GM23338 (cell line): Measurements from ENCODE around the gene DLGAP3. TPM values are rescaled to one million over a fixed set of nuclear protein-coding genes. Genes with fewer than 3 reads are reported as not detected.

Experiments
- ATAC-seq: fragments of 200-7000 bp; cut with Tn5 transposase; 3 replicates; pipeline ENCODE4 v1.9.1; 2020
- DNase-seq: peaks from one replicate; pipeline ENCODE4 v3.0.0-alpha.2; 2015; ENCODE audit warnings: low spot score
- H2AFZ ChIP-seq: fragments of 200-600 bp; sonication (generic); 2 replicates; pipeline ENCODE4 v1.8.0; 2016; ENCODE audit warnings: antibody characterized with exemption, mild to moderate bottlenecking, moderate library complexity
- H3F3A ChIP-seq: fragments of 200-600 bp; sonication (generic); replicated peaks from 2 replicates; pipeline ENCODE4 v1.8.0; 2017; ENCODE audit warnings: antibody characterized with exemption, mixed run types, low read depth
- H3K27ac ChIP-seq: fragments of 200-600 bp; sonication (generic); 2 replicates; pipeline ENCODE4 v1.6.1; 2016; ENCODE audit warnings: low read depth
- H3K27me3 ChIP-seq: fragments of 200-600 bp; sonication (generic); 2 replicates; pipeline ENCODE4 v1.8.0; 2016; ENCODE audit warnings: mild to moderate bottlenecking, mixed run types, moderate library complexity; ENCODE audit not compliant: insufficient read depth
- H3K36me3 ChIP-seq: fragments of 200-600 bp; sonication (generic); 2 replicates; pipeline ENCODE4 v1.8.0; 2016; ENCODE audit warnings: mild to moderate bottlenecking; ENCODE audit not compliant: insufficient read depth
- H3K4me1 ChIP-seq: fragments of 200-600 bp; sonication (generic); 2 replicates; pipeline ENCODE4 v1.8.0; 2016; ENCODE audit warnings: mild to moderate bottlenecking, moderate library complexity; ENCODE audit not compliant: insufficient read depth
- H3K4me2 ChIP-seq: fragments of 200-600 bp; sonication (generic); 2 replicates; pipeline ENCODE4 v1.7.1; 2017; ENCODE audit warnings: mixed run types
- H3K4me3 ChIP-seq: fragments of 200-600 bp; sonication (generic); 2 replicates; pipeline ENCODE4 v1.6.1; 2016; ENCODE audit warnings: mixed run types
- H3K79me2 ChIP-seq: fragments of 200-600 bp; sonication (generic); replicated peaks from 2 replicates; pipeline ENCODE4 v1.8.0; 2017; ENCODE audit warnings: mild to moderate bottlenecking; ENCODE audit not compliant: insufficient read depth
- H3K9me2 ChIP-seq: fragments of 200-600 bp; sonication (generic); 2 replicates; pipeline ENCODE4 v1.8.0; 2017; ENCODE audit not compliant: insufficient read depth
- H4K20me1 ChIP-seq: fragments of 200-600 bp; sonication (generic); replicated peaks from 2 replicates; pipeline ENCODE4 v1.8.0; 2017; ENCODE audit warnings: mild to moderate bottlenecking; ENCODE audit not compliant: insufficient read depth
- H3K27ac Mint-ChIP-seq: 2 replicates; pipeline ENCODE4 v1.8.0; 2020; ENCODE audit warnings: inconsistent platforms, mild to moderate bottlenecking, moderate library complexity, mixed read lengths
- H3K27me3 Mint-ChIP-seq: 3 replicates; pipeline ENCODE4 v1.8.0; 2022; ENCODE audit warnings: low read depth, mild to moderate bottlenecking, moderate library complexity, mixed read lengths, inconsistent platforms; ENCODE audit not compliant: insufficient read depth, poor library complexity
- H3K36me3 Mint-ChIP-seq: 3 replicates; pipeline ENCODE4 v1.8.0; 2021; ENCODE audit warnings: low read depth, mild to moderate bottlenecking, inconsistent platforms, moderate library complexity, mixed read lengths
- H3K4me1 Mint-ChIP-seq: 3 replicates; pipeline ENCODE4 v1.8.0; 2020; ENCODE audit warnings: mild to moderate bottlenecking, inconsistent platforms, mixed read lengths
- H3K4me3 Mint-ChIP-seq: 3 replicates; pipeline ENCODE4 v1.8.0; 2021; ENCODE audit warnings: moderate library complexity, mild to moderate bottlenecking, inconsistent platforms, mixed read lengths
- H3K9me3 Mint-ChIP-seq: 3 replicates; pipeline ENCODE4 v1.8.0; 2020; ENCODE audit warnings: moderate library complexity, mild to moderate bottlenecking, inconsistent platforms, mixed read lengths
- CREB1 ChIP-seq: fragments of 250-450 bp; sonication (Bioruptor Pico); IDR thresholded peaks from 2 replicates; pipeline ENCODE4 v1.5.0; 2020; ENCODE audit warnings: low read depth, mild to moderate bottlenecking, moderate library complexity
- CTCF ChIP-seq, 2 experiments: fragments of 200-600 bp in 1 of 2; sonication (generic) in 1 of 2; conservative IDR thresholded peaks; 2 replicates each; pipeline versions ENCODE4 v1.5.1 to v1.6.1; 2016 to 2017; ENCODE audit warnings: antibody characterized with exemption in 2 of 2, low read depth in 2 of 2, mild to moderate bottlenecking in 2 of 2, moderate library complexity in 1 of 2
- EZH2 ChIP-seq: fragments of 200-600 bp; sonication (generic); IDR thresholded peaks from one replicate; pipeline ENCODE4 v1.8.0; 2017; ENCODE audit warnings: antibody characterized with exemption, mild to moderate bottlenecking, low read depth; ENCODE audit not compliant: unreplicated experiment
- EZH2phosphoT487 ChIP-seq: fragments of 200-600 bp; sonication (generic); IDR thresholded peaks from one replicate; pipeline ENCODE4 v1.8.1; 2018; ENCODE audit warnings: antibody characterized with exemption; ENCODE audit not compliant: unreplicated experiment
- JUNB ChIP-seq: IDR thresholded peaks from one replicate; pipeline ENCODE4 v1.6.1; 2016; ENCODE audit warnings: antibody characterized with exemption; ENCODE audit not compliant: unreplicated experiment
- NANOG ChIP-seq: IDR thresholded peaks from 2 replicates; pipeline ENCODE4 v1.6.1; 2016; ENCODE audit warnings: antibody characterized with exemption, borderline replicate concordance
- REST ChIP-seq: IDR thresholded peaks from one replicate; pipeline ENCODE4 v1.6.1; 2018; ENCODE audit warnings: antibody characterized with exemption; ENCODE audit not compliant: unreplicated experiment
- STAT1 ChIP-seq: IDR thresholded peaks from one replicate; pipeline ENCODE4 v1.6.1; 2016; ENCODE audit warnings: antibody characterized with exemption; ENCODE audit not compliant: unreplicated experiment
- ZNF114 ChIP-seq: fragments of 250-450 bp; sonication (Bioruptor Pico); IDR thresholded peaks from 2 replicates; pipeline ENCODE4 v1.5.0; 2020; ENCODE audit warnings: mild to moderate bottlenecking, moderate library complexity
- ZNF331 ChIP-seq: fragments of 250-450 bp; sonication (Bioruptor Pico); IDR thresholded peaks from 2 replicates; pipeline ENCODE4 v1.5.0; 2020; ENCODE audit warnings: low read depth, mild to moderate bottlenecking, moderate library complexity
- polyA plus RNA-seq: library from polyadenylated mRNA; unstranded; fragments of >200 nt; fragmentation: Nextera tagmentation; extraction: Ambion mirVana; gene quantifications from 2 replicates; pipeline ENCODE4 v1.2.1, GENCODE V29; 2016
- total RNA-seq: library from RNA; depleted of rRNA; stranded (reverse); fragments of >200 nt; shearing (Covaris generic); gene quantifications from 2 replicates; pipeline ENCODE4 v1.2.3, GENCODE V29; 2014
- TF ChIP-seq, protein P1 (sequence below): fragments of 250-450 bp; sonication (Bioruptor Pico); IDR thresholded peaks from 2 replicates; pipeline ENCODE4 v1.5.0; 2020; ENCODE audit warnings: mild to moderate bottlenecking, moderate library complexity
- TF ChIP-seq, protein P2 (sequence below): IDR thresholded peaks from 2 replicates; pipeline ENCODE4 v1.6.1; 2016; ENCODE audit warnings: antibody characterized with exemption

Gene DLGAP3
- total and polyA plus RNA-seq, 2 experiments from 2014 or later, result 7.1 to 13.7 TPM

GRCh38 chr1:34915521-34915920 lies 13.9 kb downstream of the DLGAP3 start:
- Mint-ChIP-seq H3K36me3 (no peaks in the 10 kb centered on the region), H3K4me3 (no peak overlapping the region), H3K9me3 (no peaks in the 10 kb centered on the region), H3K27ac (no peak overlapping the region), H3K27me3 (peaks cover 9% of the 10 kb centered on the region), H3K4me1 (peaks cover 15% of the 10 kb centered on the region)
- Histone ChIP-seq H3K27ac (no peak overlapping the region), H4K20me1 (no peaks in the 10 kb centered on the region), H3K4me2 (no peak overlapping the region), H3K79me2 (no peaks in the 10 kb centered on the region), H3K4me1 (peaks cover 24% of the 10 kb centered on the region; the same call in 1 of the 2 replicates), H3K4me3 (no peak overlapping the region), H2AFZ (no peak overlapping the region), H3F3A (no peaks in the 10 kb centered on the region), H3K36me3 (no peaks in the 10 kb centered on the region), H3K27me3 (no peaks in the 10 kb centered on the region), H3K9me2 (no peaks in the 10 kb centered on the region)
- TF ChIP-seq CTCF (conservative IDR thresholded peaks at IDR 0.05; ENCODE audit: low read depth in 2 of 2) (no peak), CREB1 (no peak), REST (no peak), EZH2 (no peak), NANOG (no peak), EZH2phosphoT487 (no peak), ZNF331 (CRISPR knock-in tag) (no peak), ZNF114 (CRISPR knock-in tag) (no peak), JUNB (no peak), STAT1 (no peak)
- TF ChIP-seq, protein P1, sequence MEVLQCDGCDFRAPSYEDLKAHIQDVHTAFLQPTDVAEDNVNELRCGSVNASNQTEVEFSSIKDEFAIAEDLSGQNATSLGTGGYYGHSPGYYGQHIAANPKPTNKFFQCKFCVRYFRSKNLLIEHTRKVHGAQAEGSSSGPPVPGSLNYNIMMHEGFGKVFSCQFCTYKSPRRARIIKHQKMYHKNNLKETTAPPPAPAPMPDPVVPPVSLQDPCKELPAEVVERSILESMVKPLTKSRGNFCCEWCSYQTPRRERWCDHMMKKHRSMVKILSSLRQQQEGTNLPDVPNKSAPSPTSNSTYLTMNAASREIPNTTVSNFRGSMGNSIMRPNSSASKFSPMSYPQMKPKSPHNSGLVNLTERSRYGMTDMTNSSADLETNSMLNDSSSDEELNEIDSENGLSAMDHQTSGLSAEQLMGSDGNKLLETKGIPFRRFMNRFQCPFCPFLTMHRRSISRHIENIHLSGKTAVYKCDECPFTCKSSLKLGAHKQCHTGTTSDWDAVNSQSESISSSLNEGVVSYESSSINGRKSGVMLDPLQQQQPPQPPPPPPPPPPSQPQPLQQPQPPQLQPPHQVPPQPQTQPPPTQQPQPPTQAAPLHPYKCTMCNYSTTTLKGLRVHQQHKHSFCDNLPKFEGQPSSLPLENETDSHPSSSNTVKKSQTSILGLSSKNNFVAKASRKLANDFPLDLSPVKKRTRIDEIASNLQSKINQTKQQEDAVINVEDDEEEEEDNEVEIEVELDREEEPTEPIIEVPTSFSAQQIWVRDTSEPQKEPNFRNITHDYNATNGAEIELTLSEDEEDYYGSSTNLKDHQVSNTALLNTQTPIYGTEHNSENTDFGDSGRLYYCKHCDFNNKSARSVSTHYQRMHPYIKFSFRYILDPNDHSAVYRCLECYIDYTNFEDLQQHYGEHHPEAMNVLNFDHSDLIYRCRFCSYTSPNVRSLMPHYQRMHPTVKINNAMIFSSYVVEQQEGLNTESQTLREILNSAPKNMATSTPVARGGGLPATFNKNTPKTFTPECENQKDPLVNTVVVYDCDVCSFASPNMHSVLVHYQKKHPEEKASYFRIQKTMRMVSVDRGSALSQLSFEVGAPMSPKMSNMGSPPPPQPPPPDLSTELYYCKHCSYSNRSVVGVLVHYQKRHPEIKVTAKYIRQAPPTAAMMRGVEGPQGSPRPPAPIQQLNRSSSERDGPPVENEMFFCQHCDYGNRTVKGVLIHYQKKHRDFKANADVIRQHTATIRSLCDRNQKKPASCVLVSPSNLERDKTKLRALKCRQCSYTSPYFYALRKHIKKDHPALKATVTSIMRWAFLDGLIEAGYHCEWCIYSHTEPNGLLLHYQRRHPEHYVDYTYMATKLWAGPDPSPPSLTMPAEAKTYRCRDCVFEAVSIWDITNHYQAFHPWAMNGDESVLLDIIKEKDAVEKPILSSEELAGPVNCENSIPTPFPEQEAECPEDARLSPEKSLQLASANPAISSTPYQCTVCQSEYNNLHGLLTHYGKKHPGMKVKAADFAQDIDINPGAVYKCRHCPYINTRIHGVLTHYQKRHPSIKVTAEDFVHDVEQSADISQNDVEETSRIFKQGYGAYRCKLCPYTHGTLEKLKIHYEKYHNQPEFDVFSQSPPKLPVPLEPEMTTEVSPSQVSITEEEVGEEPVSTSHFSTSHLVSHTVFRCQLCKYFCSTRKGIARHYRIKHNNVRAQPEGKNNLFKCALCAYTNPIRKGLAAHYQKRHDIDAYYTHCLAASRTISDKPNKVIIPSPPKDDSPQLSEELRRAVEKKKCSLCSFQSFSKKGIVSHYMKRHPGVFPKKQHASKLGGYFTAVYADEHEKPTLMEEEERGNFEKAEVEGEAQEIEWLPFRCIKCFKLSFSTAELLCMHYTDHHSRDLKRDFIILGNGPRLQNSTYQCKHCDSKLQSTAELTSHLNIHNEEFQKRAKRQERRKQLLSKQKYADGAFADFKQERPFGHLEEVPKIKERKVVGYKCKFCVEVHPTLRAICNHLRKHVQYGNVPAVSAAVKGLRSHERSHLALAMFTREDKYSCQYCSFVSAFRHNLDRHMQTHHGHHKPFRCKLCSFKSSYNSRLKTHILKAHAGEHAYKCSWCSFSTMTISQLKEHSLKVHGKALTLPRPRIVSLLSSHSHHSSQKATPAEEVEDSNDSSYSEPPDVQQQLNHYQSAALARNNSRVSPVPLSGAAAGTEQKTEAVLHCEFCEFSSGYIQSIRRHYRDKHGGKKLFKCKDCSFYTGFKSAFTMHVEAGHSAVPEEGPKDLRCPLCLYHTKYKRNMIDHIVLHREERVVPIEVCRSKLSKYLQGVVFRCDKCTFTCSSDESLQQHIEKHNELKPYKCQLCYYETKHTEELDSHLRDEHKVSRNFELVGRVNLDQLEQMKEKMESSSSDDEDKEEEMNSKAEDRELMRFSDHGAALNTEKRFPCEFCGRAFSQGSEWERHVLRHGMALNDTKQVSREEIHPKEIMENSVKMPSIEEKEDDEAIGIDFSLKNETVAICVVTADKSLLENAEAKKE, result no peak
- TF ChIP-seq, protein P2, sequence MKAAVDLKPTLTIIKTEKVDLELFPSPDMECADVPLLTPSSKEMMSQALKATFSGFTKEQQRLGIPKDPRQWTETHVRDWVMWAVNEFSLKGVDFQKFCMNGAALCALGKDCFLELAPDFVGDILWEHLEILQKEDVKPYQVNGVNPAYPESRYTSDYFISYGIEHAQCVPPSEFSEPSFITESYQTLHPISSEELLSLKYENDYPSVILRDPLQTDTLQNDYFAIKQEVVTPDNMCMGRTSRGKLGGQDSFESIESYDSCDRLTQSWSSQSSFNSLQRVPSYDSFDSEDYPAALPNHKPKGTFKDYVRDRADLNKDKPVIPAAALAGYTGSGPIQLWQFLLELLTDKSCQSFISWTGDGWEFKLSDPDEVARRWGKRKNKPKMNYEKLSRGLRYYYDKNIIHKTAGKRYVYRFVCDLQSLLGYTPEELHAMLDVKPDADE, result no peak
- no peak for ATAC-seq
- DNase-seq, result no peak
